ENCODE measurements around the gene MXD1. TPM values are rescaled to one million over a fixed set of nuclear protein-coding genes. Genes with fewer than 3 reads are reported as not detected.

Gene MXD1
- total and polyA plus RNA-seq, 2 experiments from 2014 or later = 29.7 to 41.8 TPM

DNA sequence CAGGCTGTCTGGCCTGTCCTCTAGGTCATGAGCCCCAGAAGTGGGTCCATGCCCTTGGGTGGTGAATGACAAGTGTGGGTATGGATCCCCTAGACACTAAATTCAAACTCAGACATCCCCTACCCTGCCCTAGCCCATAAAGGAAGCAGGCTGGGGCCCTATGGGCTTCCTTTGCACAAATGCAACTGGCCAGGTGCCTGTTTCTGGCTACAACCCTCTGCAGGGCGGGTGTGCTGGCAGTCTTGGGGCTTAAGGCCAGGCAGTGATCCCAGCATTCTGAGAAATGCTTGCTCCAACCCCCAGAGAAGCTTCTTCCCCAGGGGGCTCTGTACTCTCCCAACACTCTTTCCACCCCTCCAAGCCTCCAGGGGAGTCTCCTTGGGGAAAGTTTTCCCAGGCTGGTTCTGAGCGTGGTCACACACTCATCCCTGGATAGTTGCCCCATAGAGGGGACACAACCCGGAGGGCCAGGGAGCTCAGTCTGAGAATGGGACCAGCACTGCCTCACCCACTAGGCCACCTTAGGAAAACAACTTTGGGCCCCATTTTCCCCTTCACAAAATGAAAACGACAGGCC is 63.1 kb downstream of the MXD1 start:
- WGBS (ENCODE audit: low lambda C conversion rate, missing lambda C conversion rate) = 59% methylated on average over 4 of the region's 4 CpGs
- Histone ChIP-seq H3K4me1 (ENCODE audit: insufficient read depth) (no peaks in the 10 kb centered on the region), H3K79me2 (no peaks in the 10 kb centered on the region), H3K27ac (no peak overlapping the region), H2AFZ (no peak overlapping the region), H3K9me2 (replicated peaks; ENCODE audit: insufficient read depth) (no peaks in the 10 kb centered on the region), H3K4me3 (no peak overlapping the region), H3K9me3 (ENCODE audit: low read depth) (no peaks in the 10 kb centered on the region), H3K4me2 (no peak overlapping the region), H3K36me3 (replicated peaks; ENCODE audit: insufficient read depth, low read depth) (no peaks in the 10 kb centered on the region), H3K27me3 (no peaks in the 10 kb centered on the region), H4K20me1 (ENCODE audit: insufficient read depth, poor library complexity, severe bottlenecking) (no peaks in the 10 kb centered on the region)
- TF ChIP-seq, protein P1, sequence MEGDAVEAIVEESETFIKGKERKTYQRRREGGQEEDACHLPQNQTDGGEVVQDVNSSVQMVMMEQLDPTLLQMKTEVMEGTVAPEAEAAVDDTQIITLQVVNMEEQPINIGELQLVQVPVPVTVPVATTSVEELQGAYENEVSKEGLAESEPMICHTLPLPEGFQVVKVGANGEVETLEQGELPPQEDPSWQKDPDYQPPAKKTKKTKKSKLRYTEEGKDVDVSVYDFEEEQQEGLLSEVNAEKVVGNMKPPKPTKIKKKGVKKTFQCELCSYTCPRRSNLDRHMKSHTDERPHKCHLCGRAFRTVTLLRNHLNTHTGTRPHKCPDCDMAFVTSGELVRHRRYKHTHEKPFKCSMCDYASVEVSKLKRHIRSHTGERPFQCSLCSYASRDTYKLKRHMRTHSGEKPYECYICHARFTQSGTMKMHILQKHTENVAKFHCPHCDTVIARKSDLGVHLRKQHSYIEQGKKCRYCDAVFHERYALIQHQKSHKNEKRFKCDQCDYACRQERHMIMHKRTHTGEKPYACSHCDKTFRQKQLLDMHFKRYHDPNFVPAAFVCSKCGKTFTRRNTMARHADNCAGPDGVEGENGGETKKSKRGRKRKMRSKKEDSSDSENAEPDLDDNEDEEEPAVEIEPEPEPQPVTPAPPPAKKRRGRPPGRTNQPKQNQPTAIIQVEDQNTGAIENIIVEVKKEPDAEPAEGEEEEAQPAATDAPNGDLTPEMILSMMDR (IDR thresholded peaks at IDR 0.05; ENCODE audit: poor library complexity) = no peak
- TF ChIP-seq EZH2phosphoT487 (IDR thresholded peaks at IDR 0.05; ENCODE audit: low read depth, severe bottlenecking, unreplicated experiment) (no peak), EZH2 (IDR thresholded peaks at IDR 0.05; ENCODE audit: borderline replicate concordance) (no peak)
- no peak for DNase-seq (ENCODE audit: low spot score)

DNA sequence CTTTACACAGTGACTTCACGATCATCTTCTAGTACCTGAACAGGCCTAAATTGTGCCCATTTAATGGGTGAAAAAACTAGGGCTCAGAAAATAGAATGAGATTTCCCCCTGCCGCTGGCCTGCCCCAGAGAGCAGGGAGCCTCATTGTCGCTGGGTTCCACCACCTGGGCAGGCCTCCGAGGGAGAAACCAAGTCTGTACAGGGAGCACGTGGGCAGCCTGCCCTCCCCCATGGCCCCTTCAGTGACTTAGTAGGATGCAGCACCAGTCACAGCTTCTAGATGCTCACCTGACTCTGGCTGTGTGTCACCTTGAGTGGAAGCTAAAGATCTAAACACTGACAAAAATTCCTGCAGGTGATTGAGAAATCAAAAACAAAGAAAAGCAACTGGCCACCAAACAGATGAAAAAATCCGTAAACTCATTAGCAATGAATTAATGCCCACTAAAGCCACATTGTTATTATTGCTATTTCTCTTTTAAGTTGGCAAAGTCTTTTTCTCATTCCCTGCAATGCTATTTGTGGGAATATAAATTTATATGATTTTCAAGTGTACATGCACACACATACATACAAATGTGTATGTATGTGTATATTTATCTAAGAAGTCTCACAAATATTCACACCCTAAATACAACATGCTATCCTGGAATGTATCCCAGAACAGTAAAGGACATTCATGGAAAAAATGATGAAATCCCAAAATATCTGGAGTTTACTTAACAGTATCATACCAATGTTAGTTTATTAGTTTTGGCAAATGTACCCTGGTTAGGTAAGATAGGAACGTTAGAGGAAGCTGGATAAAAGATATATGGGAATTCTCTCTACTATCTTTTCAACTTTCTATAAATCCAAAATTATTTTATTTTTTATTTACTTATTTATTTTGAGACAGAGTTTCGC is 65.2 kb downstream of the MXD1 start:
- Histone ChIP-seq H3K36me3 (replicated peaks; ENCODE audit: insufficient read depth, low read depth) (no peaks in the 10 kb centered on the region), H3K79me2 (no peaks in the 10 kb centered on the region), H3K27me3 (no peaks in the 10 kb centered on the region), H3K4me3 (no peak overlapping the region), H3K4me1 (ENCODE audit: insufficient read depth) (no peaks in the 10 kb centered on the region), H3K9me2 (replicated peaks; ENCODE audit: insufficient read depth) (no peaks in the 10 kb centered on the region), H3K9me3 (ENCODE audit: low read depth) (no peaks in the 10 kb centered on the region), H2AFZ (no peak overlapping the region), H4K20me1 (ENCODE audit: insufficient read depth, poor library complexity, severe bottlenecking) (no peaks in the 10 kb centered on the region), H3K4me2 (no peak overlapping the region), H3K27ac (no peak overlapping the region)
- DNase-seq (ENCODE audit: low spot score) = no peak
- TF ChIP-seq EZH2 (IDR thresholded peaks at IDR 0.05; ENCODE audit: borderline replicate concordance) (no peak), EZH2phosphoT487 (IDR thresholded peaks at IDR 0.05; ENCODE audit: low read depth, severe bottlenecking, unreplicated experiment) (no peak)
- TF ChIP-seq, protein P1 (IDR thresholded peaks at IDR 0.05; ENCODE audit: poor library complexity) = no peak
- WGBS (ENCODE audit: low lambda C conversion rate, missing lambda C conversion rate) = 83% methylated on average over 8 of the region's 8 CpGs

DNA sequence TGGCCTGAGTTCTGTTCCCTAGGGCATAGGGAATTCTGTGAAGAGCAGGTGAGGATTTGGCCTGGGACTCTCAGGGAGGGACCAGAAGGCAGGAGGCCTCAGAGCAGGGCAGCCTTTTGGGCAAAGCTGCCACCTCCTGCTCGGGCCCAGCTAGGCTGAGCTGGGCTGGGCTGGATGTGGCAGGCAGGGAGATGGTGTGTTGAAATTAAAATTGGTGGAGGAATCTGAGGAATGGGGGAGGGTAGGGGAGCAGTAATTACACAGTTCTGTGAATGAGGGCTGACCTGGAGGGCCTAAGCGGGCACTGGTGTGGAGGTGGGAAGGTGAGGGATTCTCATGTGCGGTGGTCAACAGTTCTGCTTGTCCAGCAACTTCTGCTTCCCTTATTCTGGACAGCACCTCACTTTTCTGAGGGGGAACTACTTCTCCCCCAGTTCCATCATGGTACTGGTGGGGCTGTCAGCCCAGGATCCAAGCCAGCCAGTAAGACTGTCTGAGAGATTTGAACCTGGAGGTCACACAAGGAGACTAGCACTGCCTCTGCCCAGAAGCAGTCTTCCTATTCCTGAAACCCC is 68.6 kb downstream of the MXD1 start:
- Histone ChIP-seq H4K20me1 (ENCODE audit: insufficient read depth, poor library complexity, severe bottlenecking) (no peaks in the 10 kb centered on the region), H3K9me3 (ENCODE audit: low read depth) (no peaks in the 10 kb centered on the region), H3K36me3 (replicated peaks; ENCODE audit: insufficient read depth, low read depth) (no peaks in the 10 kb centered on the region), H3K27ac (no peak overlapping the region), H3K4me1 (ENCODE audit: insufficient read depth) (no peaks in the 10 kb centered on the region), H3K4me2 (no peak overlapping the region), H3K4me3 (no peak overlapping the region), H3K79me2 (no peaks in the 10 kb centered on the region), H3K27me3 (no peaks in the 10 kb centered on the region), H2AFZ (no peak overlapping the region), H3K9me2 (replicated peaks; ENCODE audit: insufficient read depth) (no peaks in the 10 kb centered on the region)
- no peak for DNase-seq (ENCODE audit: low spot score)
- 93% methylated on average over 3 of the region's 3 CpGs for WGBS (ENCODE audit: low lambda C conversion rate, missing lambda C conversion rate)
- TF ChIP-seq EZH2phosphoT487 (IDR thresholded peaks at IDR 0.05; ENCODE audit: low read depth, severe bottlenecking, unreplicated experiment) (no peak), EZH2 (IDR thresholded peaks at IDR 0.05; ENCODE audit: borderline replicate concordance) (no peak)
- TF ChIP-seq, protein P1 (IDR thresholded peaks at IDR 0.05; ENCODE audit: poor library complexity) = no peak

Data from hepatocyte (in vitro differentiated cells).